Skeletal muscle tissue (tissue), 4 donors: ENCODE data around the gene DAPP1. TPM values are rescaled to one million over a fixed set of nuclear protein-coding genes. Genes with fewer than 3 reads are reported as not detected.

Source experiments
- H3K27ac ChIP-seq: one replicate; pipeline ENCODE4 v1.7.0; 2013; ENCODE audit warnings: mild to moderate bottlenecking, low read depth, low read length, inconsistent platforms
- H3K27me3 ChIP-seq, 3 donors: one replicate each; pipeline ENCODE4 v1.7.0; 2013; ENCODE audit warnings: low read length in 3 of 3; ENCODE audit not compliant: control insufficient read depth in 3 of 3, insufficient read depth in 3 of 3
- H3K36me3 ChIP-seq, 3 donors: one replicate each; pipeline ENCODE4 v1.7.0; 2013; ENCODE audit warnings: low read length in 3 of 3; ENCODE audit not compliant: control insufficient read depth in 3 of 3, insufficient read depth in 3 of 3
- H3K4me1 ChIP-seq, 3 donors: one replicate each; pipeline ENCODE4 v1.7.0; 2013; ENCODE audit warnings: low read length in 3 of 3, mild to moderate bottlenecking in 3 of 3; ENCODE audit not compliant: control insufficient read depth in 3 of 3, insufficient read depth in 3 of 3
- H3K4me3 ChIP-seq, 3 donors: one replicate each; pipeline ENCODE4 v1.7.0; 2013; ENCODE audit warnings: low read length in 3 of 3
- H3K9ac ChIP-seq, 3 donors: one replicate each; pipeline ENCODE4 v1.7.0; 2013; ENCODE audit warnings: low read length in 3 of 3, mild to moderate bottlenecking in 3 of 3, moderate library complexity in 2 of 3, low read depth in 1 of 3
- H3K9me3 ChIP-seq, 3 donors: one replicate each; pipeline ENCODE4 v1.7.0; 2013; ENCODE audit warnings: low read length in 3 of 3; ENCODE audit not compliant: control insufficient read depth in 3 of 3
- total RNA-seq: library from RNA; depleted of rRNA; stranded (reverse); fragments of >200 nt; gene quantifications from one replicate; pipeline ENCODE4 v1.2.3, GENCODE V29; 2014
- donor health status: Osteomylitis.

The DAPP1 gene
- total RNA-seq, 1 donor from 2014 or later, result 1.6 TPM

GRCh38 chr4:99834569-99834968 is 17.9 kb downstream of the DAPP1 start:
- Histone ChIP-seq H3K27me3 (no peaks in the 10 kb centered on the region), H3K36me3 (no peaks in the 10 kb centered on the region), H3K9ac (no peak overlapping the region), H3K9me3 (no peaks in the 10 kb centered on the region), H3K4me3 (no peak overlapping the region), H3K4me1 (no peaks in the 10 kb centered on the region), H3K27ac (no peak overlapping the region)

DNA sequence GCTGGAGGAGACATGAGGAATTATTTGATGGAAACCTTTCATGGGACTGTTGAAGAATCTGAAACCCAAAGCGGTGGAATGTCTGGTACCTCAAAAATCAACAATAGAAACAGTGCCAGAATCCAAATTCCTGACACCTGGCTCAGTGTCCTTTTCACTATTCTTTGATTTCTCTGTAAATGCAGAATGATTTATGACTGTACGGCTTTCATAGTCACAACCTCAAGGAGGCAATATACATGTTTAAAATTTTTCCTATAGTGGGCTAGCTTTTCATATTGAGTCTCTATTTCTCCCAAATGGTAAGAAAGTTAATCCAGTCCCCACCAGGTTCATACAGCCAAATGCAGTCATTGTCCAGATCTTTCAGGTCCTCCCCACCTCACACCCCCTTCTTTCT is 19.3 kb downstream of the DAPP1 start:
- Histone ChIP-seq H3K4me3 (no peak overlapping the region), H3K27me3 (no peaks in the 10 kb centered on the region), H3K9me3 (no peaks in the 10 kb centered on the region), H3K27ac (no peak overlapping the region), H3K4me1 (no peaks in the 10 kb centered on the region), H3K9ac (no peak overlapping the region), H3K36me3 (no peaks in the 10 kb centered on the region)

DNA sequence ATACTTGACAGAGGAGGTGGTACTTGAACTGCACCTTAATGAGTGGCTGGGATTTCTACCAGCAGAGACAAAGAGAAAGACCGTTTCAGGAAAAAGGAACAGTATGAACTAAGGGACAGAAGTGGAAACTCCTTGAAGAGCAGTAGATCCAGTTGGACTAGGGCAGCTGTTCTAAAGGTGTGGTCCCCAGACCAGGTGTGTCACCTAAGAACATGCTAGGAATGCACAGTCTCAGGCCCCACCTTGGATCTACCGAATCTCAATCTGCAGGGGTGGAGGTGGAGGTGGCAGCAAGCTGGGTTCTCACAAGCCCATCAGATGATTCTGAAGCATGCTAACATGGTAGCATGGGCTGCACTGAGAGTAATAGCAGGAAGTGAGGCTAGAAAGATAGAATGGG is 22.3 kb downstream of the DAPP1 start:
- Histone ChIP-seq H3K4me1 (peaks cover 0 to 4% (median 0%) of the 10 kb centered on the region in 3 donors), H3K9me3 (no peaks in the 10 kb centered on the region), H3K27ac (no peak overlapping the region), H3K9ac (no peak overlapping the region), H3K36me3 (no peaks in the 10 kb centered on the region), H3K27me3 (no peaks in the 10 kb centered on the region), H3K4me3 (no peak overlapping the region)

DNA sequence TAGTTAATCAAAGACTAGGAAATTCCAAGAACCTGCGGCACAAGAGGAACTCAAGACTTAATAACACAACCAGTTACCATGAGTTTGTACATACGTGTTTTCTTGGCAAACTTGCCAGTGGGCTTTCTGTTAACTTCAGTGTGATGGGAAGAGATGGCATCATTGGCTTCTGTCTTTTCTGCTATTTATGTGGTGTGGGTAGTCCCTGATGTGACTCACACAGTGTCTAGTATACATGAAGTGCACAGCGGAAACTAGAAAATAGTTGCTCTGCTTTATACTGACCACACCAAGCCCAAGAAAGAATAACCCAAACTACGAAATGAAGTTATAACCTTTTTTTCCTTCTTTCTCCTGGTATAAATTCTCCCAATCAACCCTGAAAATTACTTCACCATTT is 24.5 kb downstream of the DAPP1 start:
- no peaks in the 10 kb centered on the region for H3K9me3 ChIP-seq
- H3K4me1 ChIP-seq, result peaks cover 0 to 4% (median 0%) of the 10 kb centered on the region in 3 donors
- H3K27ac ChIP-seq, result no peak overlapping the region
- H3K9ac ChIP-seq, result no peak overlapping the region
- H3K27me3 ChIP-seq, result no peaks in the 10 kb centered on the region
- H3K36me3 ChIP-seq, result no peaks in the 10 kb centered on the region
- no peak overlapping the region for H3K4me3 ChIP-seq

GRCh38 chr4:99843413-99843812 is 26.8 kb downstream of the DAPP1 start:
- Histone ChIP-seq H3K27me3 (no peaks in the 10 kb centered on the region), H3K36me3 (no peaks in the 10 kb centered on the region), H3K4me1 (peaks cover 0 to 4% (median 0%) of the 10 kb centered on the region in 3 donors), H3K27ac (no peak overlapping the region), H3K4me3 (no peak overlapping the region), H3K9me3 (no peaks in the 10 kb centered on the region), H3K9ac (no peak overlapping the region)

GRCh38 chr4:99844048-99844447 is 27.4 kb downstream of the DAPP1 start:
- no peaks in the 10 kb centered on the region for H3K36me3 ChIP-seq

DNA sequence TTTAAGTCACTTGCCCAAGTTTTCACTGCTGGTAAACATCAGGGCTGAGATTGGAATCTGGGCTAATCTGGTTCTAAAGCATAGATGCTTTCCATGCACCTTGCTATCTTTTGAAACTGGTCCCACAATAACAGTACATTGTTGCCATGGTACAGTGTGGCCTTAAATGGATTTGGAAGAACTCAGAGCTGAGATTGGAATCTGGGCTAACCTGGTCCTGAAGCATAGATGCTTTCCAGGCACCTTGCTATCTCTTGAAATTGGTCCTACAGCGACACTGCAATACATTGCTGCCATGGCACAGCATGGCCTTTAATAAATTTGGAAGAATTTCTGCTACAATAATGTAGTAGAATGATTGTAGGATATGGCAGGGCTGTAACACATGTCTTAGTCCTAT is 28.6 kb downstream of the DAPP1 start:
- H3K27me3 ChIP-seq, result no peaks in the 10 kb centered on the region
- no peaks in the 10 kb centered on the region for H3K36me3 ChIP-seq
- no peak overlapping the region for H3K9ac ChIP-seq
- no peaks in the 10 kb centered on the region for H3K9me3 ChIP-seq
- H3K4me3 ChIP-seq, result no peak overlapping the region
- peaks cover 0 to 4% (median 0%) of the 10 kb centered on the region in 3 donors for H3K4me1 ChIP-seq
- no peak overlapping the region for H3K27ac ChIP-seq

More at GRCh38 chr4:99844048-99844447, 27.4 kb downstream of the DAPP1 start:
- no peak overlapping the region for H3K27ac ChIP-seq
- H3K27me3 ChIP-seq, result no peaks in the 10 kb centered on the region
- no peak overlapping the region for H3K9ac ChIP-seq
- peaks cover 0 to 4% (median 0%) of the 10 kb centered on the region in 3 donors for H3K4me1 ChIP-seq
- H3K4me3 ChIP-seq, result no peak overlapping the region
- H3K9me3 ChIP-seq, result no peaks in the 10 kb centered on the region

DNA sequence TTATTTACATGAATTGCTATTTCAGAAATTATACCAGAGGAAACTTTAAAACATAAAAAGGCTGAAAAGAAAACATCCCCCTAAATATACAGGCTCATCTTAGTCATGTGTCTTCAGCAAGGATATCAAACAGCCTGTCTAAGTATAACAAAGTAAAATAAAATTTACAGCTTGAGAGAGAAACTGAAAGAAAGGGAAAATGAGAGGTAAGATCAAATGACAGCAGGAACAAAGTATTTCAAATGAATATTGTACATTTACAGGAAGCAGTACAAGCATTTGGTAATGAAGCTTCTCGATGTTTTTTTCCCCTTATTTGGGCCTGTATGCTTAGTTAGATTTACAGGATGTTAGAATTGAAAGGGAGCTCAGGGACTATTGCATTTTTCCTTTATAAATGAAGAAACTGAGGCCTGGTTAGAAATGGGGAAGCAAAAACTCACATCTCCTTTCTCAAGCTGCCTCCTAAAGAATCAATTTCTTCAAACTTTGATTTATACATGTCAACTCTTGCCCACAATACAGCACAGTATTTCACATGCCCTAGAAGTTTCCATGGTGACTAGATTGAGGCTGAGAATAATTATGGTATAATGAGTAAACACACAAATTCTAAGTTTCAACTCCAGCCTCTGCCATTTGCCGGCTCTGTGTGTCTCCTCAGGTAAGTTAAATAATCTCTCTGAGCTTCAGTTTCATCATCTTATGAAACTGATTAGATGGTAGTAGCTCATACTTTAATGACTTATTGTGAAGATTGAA is 29.3 kb downstream of the DAPP1 start:
- Histone ChIP-seq H3K4me1 (peaks cover 0 to 4% (median 0%) of the 10 kb centered on the region in 3 donors), H3K27ac (no peak overlapping the region), H3K9me3 (no peaks in the 10 kb centered on the region), H3K9ac (no peak overlapping the region), H3K27me3 (no peaks in the 10 kb centered on the region), H3K4me3 (no peak overlapping the region), H3K36me3 (no peaks in the 10 kb centered on the region)

GRCh38 chr4:99846891-99847290 is 30.3 kb downstream of the DAPP1 start:
- Histone ChIP-seq H3K27ac (no peak overlapping the region), H3K27me3 (no peaks in the 10 kb centered on the region), H3K36me3 (no peaks in the 10 kb centered on the region), H3K4me3 (no peak overlapping the region), H3K9ac (no peak overlapping the region), H3K4me1 (peaks cover 0 to 4% (median 0%) of the 10 kb centered on the region in 3 donors), H3K9me3 (no peaks in the 10 kb centered on the region)

DNA sequence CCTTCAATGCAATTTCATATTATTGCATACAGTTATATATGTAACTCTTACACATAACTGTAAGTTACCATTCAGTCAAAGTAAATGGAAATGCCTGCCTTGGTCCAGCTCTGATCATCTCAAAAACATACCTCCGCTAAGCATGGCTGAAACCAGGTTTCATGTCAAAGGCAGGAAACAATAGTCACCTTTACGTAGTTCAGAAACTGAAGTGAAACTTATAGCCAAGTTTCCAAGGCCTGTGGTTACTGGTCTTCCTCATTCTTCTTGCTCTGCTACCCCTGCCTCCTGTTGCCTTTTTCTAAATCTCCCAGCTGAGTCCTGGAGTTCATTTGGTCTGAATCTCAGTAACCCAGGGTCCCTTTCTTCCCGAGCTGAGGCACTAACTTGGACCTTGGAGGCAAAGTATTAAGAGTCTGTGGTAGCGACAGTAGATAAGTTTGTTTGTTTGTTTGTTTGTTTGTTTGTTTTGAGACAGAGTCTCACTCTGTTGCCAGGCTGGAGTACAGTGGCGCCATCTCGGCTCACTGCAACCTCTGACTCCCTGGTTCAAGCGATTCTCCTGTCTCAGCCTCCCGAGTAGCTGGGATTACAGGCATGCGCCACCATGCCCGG is 30.8 kb downstream of the DAPP1 start:
- H3K27me3 ChIP-seq, result no peaks in the 10 kb centered on the region
- no peaks in the 10 kb centered on the region for H3K36me3 ChIP-seq
- no peak overlapping the region for H3K4me3 ChIP-seq
- H3K9me3 ChIP-seq, result no peaks in the 10 kb centered on the region
- H3K4me1 ChIP-seq, result peaks cover 0 to 2% (median 0%) of the 10 kb centered on the region in 3 donors
- H3K9ac ChIP-seq, result no peak overlapping the region
- no peak overlapping the region for H3K27ac ChIP-seq
